Measurements from ENCODE around the gene NTN5.

- no peak for TF ChIP-seq YY1 (IDR thresholded peaks at IDR 0.05; ENCODE audit: insufficient read depth, insufficient read length)
- TF ChIP-seq SUZ12 (IDR thresholded peaks at IDR 0.05; ENCODE audit: extremely low read depth, insufficient read depth, insufficient read length): no peak
- no peak for TF ChIP-seq ZNF274 (IDR thresholded peaks at IDR 0.05; ENCODE audit: low read depth, low read length)
These were observed 42.2 kb upstream of the NTN5 start for GRCh38 chr19:48714759-48715675.

All from NT2/D1 (cell line).